Gastroesophageal sphincter (tissue), 3 donors: ENCODE measurements around the gene IPO11.
"Not testable (repeated sequence)": the region's sequence is repeated elsewhere in the genome, so short reads cannot be mapped to it uniquely, and the experiment has no call there.

ENCODE experiments used
- CTCF ChIP-seq, 4 experiments: fragments of 200-600 bp in 2 of 4; fragments of 450-650 bp in 2 of 4; sonication (generic) in 1 of 4; IDR thresholded peaks; one replicate each; pipeline ENCODE4 v1.5.1; 2017 to 2019; ENCODE audit warnings: antibody characterized with exemption in 4 of 4, mild to moderate bottlenecking in 2 of 4, moderate library complexity in 2 of 4
- EP300 ChIP-seq: sonication (generic); formaldehyde crosslinking; IDR thresholded peaks from one replicate; pipeline ENCODE4 v1.6.1; 2017; ENCODE audit warnings: antibody characterized with exemption, mild to moderate bottlenecking
- POLR2A ChIP-seq, 2 donors: fragments of 450-650 bp; IDR thresholded peaks; one replicate each; pipeline ENCODE4 v1.6.1; 2017; ENCODE audit warnings: antibody characterized with exemption in 2 of 2, mild to moderate bottlenecking in 2 of 2, moderate library complexity in 1 of 2

GRCh38 chr5:62520812-62521211 lies 108.2 kb downstream of the IPO11 start:
- TF ChIP-seq CTCF (IDR thresholded peaks at IDR 0.05); POLR2A (IDR thresholded peaks at IDR 0.05); EP300: not testable (repeated sequence)
